ENCODE data around the gene VAPA. TPM values are rescaled to one million over a fixed set of nuclear protein-coding genes. Genes with fewer than 3 reads are reported as not detected.
"Not testable (repeated sequence)": the region's sequence is repeated elsewhere in the genome, so short reads cannot be mapped to it uniquely, and the experiment has no call there.

VAPA gene
- polyA plus RNA-seq, 1 experiment, result 170 TPM

DNA sequence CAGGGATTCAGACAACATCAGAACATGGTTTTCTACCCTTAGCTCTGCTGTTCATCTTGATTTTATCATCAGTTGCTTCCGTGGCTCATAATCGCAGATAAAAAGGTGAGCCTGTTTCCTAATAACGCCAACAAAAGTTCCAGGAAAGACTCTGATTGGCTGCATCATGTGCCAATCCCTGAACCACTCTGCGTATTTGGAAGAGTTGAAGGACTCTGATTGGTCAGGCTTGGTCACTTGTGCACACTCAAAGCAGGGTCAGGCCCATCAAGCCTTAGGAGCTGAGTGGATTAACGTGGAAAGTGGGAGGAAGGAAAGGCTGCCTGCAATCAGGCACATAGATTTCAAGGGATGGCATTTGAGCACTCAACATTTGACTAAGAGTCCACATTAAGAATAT lies 16.7 kb upstream of the VAPA start:
- no peak for DNase-seq (ENCODE audit: low read depth)
- ChIA-PET CTCF (no interaction called here), POLR2A (no interaction called here)
- Histone ChIP-seq H3K36me3 (ENCODE audit: control insufficient read depth, insufficient read depth, low read length) (no peaks in the 10 kb centered on the region), H3K4me3 (ENCODE audit: low read depth, low read length) (no peak overlapping the region), H3K27me3 (ENCODE audit: control insufficient read depth, insufficient read depth, low read length) (no peaks in the 10 kb centered on the region)
- TF ChIP-seq, protein P1, sequence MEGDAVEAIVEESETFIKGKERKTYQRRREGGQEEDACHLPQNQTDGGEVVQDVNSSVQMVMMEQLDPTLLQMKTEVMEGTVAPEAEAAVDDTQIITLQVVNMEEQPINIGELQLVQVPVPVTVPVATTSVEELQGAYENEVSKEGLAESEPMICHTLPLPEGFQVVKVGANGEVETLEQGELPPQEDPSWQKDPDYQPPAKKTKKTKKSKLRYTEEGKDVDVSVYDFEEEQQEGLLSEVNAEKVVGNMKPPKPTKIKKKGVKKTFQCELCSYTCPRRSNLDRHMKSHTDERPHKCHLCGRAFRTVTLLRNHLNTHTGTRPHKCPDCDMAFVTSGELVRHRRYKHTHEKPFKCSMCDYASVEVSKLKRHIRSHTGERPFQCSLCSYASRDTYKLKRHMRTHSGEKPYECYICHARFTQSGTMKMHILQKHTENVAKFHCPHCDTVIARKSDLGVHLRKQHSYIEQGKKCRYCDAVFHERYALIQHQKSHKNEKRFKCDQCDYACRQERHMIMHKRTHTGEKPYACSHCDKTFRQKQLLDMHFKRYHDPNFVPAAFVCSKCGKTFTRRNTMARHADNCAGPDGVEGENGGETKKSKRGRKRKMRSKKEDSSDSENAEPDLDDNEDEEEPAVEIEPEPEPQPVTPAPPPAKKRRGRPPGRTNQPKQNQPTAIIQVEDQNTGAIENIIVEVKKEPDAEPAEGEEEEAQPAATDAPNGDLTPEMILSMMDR (IDR thresholded peaks at IDR 0.05; ENCODE audit: insufficient read depth, low read depth, low read length), result no peak

DNA sequence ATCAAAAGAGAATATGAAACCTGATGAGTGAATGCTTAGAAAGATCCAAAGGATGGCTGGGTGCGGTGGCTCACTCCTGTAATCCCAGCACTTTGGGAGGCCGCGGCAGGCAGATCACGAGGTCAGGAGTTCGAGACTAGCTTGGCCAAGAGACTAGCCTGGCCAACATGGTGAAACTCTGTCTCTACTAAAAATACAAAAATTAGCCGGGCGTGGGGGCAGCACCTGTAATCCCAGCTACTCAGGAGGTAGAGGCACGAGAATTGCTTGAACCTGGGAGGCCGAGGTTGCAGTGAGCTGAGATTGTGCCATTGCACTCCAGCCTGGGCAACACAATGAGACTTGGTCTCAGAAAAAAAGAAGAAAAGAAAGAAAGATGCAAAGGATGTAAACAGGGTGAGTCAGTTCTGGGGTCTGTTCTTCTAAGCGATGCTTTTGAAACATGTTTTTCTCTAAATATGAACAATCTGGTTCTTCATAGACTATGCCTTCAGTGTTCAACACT lies 16.0 kb upstream of the VAPA start:
- POLR2A ChIA-PET; H3K36me3 ChIP-seq (ENCODE audit: control insufficient read depth, insufficient read depth, low read length); DNase-seq (ENCODE audit: low read depth); H3K4me3 ChIP-seq (ENCODE audit: low read depth, low read length); H3K27me3 ChIP-seq (ENCODE audit: control insufficient read depth, insufficient read depth, low read length): not testable (repeated sequence)
- CTCF ChIA-PET, result interaction anchor here (0.6 kb wide), 1 partner anchor 61 kb away, joined by 3 read pairs; no protein-coding TSS in a partner anchor

DNA sequence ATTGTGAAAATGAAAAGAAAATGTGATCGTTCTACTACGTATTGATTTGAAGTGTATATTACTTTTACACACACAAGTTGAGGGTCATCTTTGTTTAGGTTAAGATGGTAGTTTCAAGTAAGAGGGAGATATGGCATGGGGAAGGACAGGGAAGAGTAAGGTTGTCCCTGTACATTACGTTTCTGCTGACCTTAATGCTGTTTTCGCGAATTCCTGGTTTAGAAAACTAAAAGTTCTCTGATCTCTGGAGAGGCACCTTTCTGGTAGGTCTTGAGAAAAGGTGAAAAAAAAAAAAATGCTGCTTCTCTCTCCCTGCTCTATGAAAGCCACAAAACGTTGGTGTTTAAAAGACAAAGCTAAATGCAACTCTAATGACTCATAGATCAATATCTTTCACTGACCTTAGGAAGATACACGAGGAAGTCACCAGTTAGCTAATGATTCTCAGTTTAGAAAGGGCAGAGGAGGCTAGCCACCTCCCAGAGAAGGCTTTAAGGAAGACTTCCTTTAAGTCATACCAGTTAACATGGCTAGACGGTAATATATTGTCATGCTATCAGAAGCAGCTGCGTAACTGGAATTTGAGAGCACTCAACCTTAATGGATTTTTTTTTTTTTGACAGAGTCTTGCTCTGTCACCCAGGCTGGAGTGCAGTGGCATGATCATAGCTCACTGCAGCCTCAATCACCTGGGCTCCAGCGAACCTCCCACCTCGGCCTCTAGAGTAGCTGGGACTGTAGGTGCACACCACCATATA lies 14.8 kb upstream of the VAPA start:
- Histone ChIP-seq H3K4me3 (ENCODE audit: low read depth, low read length) (no peak overlapping the region), H3K36me3 (ENCODE audit: control insufficient read depth, insufficient read depth, low read length) (no peaks in the 10 kb centered on the region), H3K27me3 (ENCODE audit: control insufficient read depth, insufficient read depth, low read length) (no peaks in the 10 kb centered on the region)
- POLR2A ChIA-PET, result no interaction called here
- CTCF ChIA-PET, result no interaction called here
- TF ChIP-seq, protein P1 (IDR thresholded peaks at IDR 0.05; ENCODE audit: insufficient read depth, low read depth, low read length), result no peak
- no peak for DNase-seq (ENCODE audit: low read depth)

DNA sequence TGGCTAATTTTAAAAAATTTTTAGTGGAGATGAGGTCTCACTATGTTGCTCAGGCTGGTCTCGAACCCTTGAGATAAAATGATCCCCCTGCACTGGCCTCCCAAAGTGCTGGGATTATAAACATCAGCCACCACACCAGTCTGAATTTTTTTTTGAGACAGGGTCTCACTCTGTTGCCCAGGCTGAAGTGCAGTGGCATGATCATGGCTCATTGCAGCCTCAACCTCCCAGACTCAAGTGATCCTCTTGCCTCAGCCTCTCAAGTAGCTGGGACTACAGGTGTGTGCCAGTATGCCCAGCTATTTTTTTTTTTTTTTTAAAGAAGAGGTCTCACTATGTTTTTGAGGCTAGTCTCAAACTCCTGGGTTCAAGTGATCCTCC lies 14.3 kb upstream of the VAPA start:
- H3K4me3 ChIP-seq (ENCODE audit: low read depth, low read length); CTCF ChIA-PET; DNase-seq (ENCODE audit: low read depth); H3K27me3 ChIP-seq (ENCODE audit: control insufficient read depth, insufficient read depth, low read length); POLR2A ChIA-PET; H3K36me3 ChIP-seq (ENCODE audit: control insufficient read depth, insufficient read depth, low read length): not testable (repeated sequence)

DNA sequence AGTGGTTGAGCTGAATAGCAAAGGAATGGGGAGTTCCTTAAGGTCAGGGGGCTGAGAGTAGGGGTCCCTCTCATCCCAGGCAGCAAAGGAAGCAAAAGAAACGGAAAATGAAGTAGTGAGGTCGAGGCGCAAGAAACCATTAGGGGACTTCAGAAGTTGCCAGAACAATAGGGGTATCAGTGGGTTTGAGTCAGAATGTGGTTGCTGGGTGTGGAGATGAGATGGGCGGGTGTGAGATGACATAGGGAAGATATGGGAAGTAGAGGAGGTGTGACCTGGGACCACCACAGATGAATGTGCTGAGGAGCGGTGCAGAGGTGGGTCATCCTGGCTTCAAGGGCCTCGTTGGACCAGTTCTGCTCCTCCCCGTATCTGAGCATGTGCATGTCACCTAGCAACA lies 13.1 kb upstream of the VAPA start:
- no peaks in the 10 kb centered on the region for H3K27me3 ChIP-seq (ENCODE audit: control insufficient read depth, insufficient read depth, low read length)
- TF ChIP-seq, protein P1 (IDR thresholded peaks at IDR 0.05; ENCODE audit: insufficient read depth, low read depth, low read length), result no peak
- CTCF ChIA-PET, result no interaction called here
- H3K4me3 ChIP-seq (ENCODE audit: low read depth, low read length), result no peak overlapping the region
- POLR2A ChIA-PET, result no interaction called here
- no peak for DNase-seq (ENCODE audit: low read depth)
- no peaks in the 10 kb centered on the region for H3K36me3 ChIP-seq (ENCODE audit: control insufficient read depth, insufficient read depth, low read length)

DNA sequence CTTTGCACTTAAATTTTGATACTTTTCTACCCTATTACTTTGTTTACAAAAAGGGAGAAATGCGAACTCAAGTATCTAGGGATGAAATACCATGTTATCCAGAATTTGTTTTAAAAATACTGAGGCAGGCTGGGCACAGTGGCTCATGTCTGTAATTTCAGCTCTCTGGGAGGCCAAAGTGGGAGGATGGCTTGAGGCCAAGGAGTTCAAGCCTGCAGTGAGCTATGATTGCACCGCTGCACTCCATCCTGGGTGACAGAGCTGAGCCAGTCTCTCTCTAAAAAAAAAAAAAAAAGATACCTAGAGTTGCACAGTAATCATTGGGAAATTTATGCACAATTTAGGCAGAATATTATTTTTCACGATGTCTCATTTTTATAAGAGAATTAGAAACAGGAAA lies 12.4 kb upstream of the VAPA start:
- Histone ChIP-seq H3K4me3 (ENCODE audit: low read depth, low read length) (no peak overlapping the region), H3K36me3 (ENCODE audit: control insufficient read depth, insufficient read depth, low read length) (no peaks in the 10 kb centered on the region), H3K27me3 (ENCODE audit: control insufficient read depth, insufficient read depth, low read length) (no peaks in the 10 kb centered on the region)
- ChIA-PET CTCF (no interaction called here), POLR2A (no interaction called here)
- TF ChIP-seq, protein P1 (IDR thresholded peaks at IDR 0.05; ENCODE audit: insufficient read depth, low read depth, low read length), result no peak
- no peak for DNase-seq (ENCODE audit: low read depth)

DNA sequence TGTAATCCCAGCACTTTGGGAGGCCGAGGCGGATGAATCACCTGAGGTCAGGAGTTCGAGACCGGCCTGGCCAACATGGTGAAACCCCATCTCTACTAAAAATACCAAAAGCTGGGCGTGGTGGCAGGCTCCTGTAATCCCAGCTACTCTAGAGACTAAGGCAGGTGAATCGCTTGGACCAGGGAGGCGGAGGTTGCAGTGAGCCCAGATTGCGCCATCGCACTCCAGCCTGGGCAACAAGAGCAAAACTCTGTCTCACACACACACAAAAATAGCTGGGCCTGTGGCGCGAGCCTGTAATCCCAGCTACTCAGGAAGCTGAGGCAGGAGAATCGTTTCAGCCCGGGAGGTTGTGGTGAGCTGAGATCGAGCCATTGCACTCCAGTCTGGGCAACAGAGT lies 11.6 kb upstream of the VAPA start:
- POLR2A ChIA-PET; H3K27me3 ChIP-seq (ENCODE audit: control insufficient read depth, insufficient read depth, low read length); H3K36me3 ChIP-seq (ENCODE audit: control insufficient read depth, insufficient read depth, low read length); DNase-seq (ENCODE audit: low read depth); H3K4me3 ChIP-seq (ENCODE audit: low read depth, low read length): not testable (repeated sequence)
- CTCF ChIA-PET, result interaction anchor here (0.9 to 1.1 kb wide), 2 partner anchors 10 to 11 kb away, joined by 3 read pairs; partner anchors contain the start of gene VAPA
